ENCODE measurements around the gene MPLKIP.

The MPLKIP gene

GRCh38 chr7:40115936-40116335 is 18.5 kb downstream of the MPLKIP start:
- H3K9me3 ChIP-seq (ENCODE audit: insufficient read depth, low read depth, low read length) = no peaks in the 10 kb centered on the region
- H3K9ac ChIP-seq (ENCODE audit: low read depth, low read length, poor library complexity, severe bottlenecking) = no peak overlapping the region
- H3K9me2 ChIP-seq (replicated peaks; ENCODE audit: low read depth, low read length) = no peaks in the 10 kb centered on the region
- no peak overlapping the region for H2AFZ ChIP-seq (ENCODE audit: low read length)
- H3F3A ChIP-seq (ENCODE audit: low read depth) = no peaks in the 10 kb centered on the region
- no peaks in the 10 kb centered on the region for H3K4me1 ChIP-seq (ENCODE audit: insufficient read depth, low read length, poor library complexity, severe bottlenecking)
- no peaks in the 10 kb centered on the region for H3K36me3 ChIP-seq (ENCODE audit: insufficient read depth, low read length)
- H3K4me2 ChIP-seq (ENCODE audit: low read depth, low read length, poor library complexity, severe bottlenecking) = no peak overlapping the region
- no peaks in the 10 kb centered on the region for H3K27me3 ChIP-seq (ENCODE audit: insufficient read depth, low read length, poor library complexity, severe bottlenecking)
- H3K79me2 ChIP-seq (ENCODE audit: insufficient read depth, low read length) = no peaks in the 10 kb centered on the region
- TF ChIP-seq EZH2phosphoT487 (IDR thresholded peaks at IDR 0.05; ENCODE audit: borderline replicate concordance) = no peak
- no peak for TF ChIP-seq CTCF (conservative IDR thresholded peaks at IDR 0.05; ENCODE audit: low read length)
- no peak overlapping the region for H3K4me3 ChIP-seq (ENCODE audit: low read length, poor library complexity, severe bottlenecking)
- no peaks in the 10 kb centered on the region for H4K20me1 ChIP-seq (ENCODE audit: insufficient read depth, low read length, poor library complexity, severe bottlenecking)

- Histone ChIP-seq H3K9me3 (ENCODE audit: insufficient read depth, low read depth, low read length) (no peaks in the 10 kb centered on the region), H3K9me2 (replicated peaks; ENCODE audit: low read depth, low read length) (no peaks in the 10 kb centered on the region), H3K79me2 (ENCODE audit: insufficient read depth, low read length) (no peaks in the 10 kb centered on the region), H3K36me3 (ENCODE audit: insufficient read depth, low read length) (no peaks in the 10 kb centered on the region), H3K9ac (ENCODE audit: low read depth, low read length, poor library complexity, severe bottlenecking) (no peak overlapping the region), H2AFZ (ENCODE audit: low read length) (no peak overlapping the region), H3K4me2 (ENCODE audit: low read depth, low read length, poor library complexity, severe bottlenecking) (no peak overlapping the region), H3F3A (ENCODE audit: low read depth) (no peaks in the 10 kb centered on the region), H4K20me1 (ENCODE audit: insufficient read depth, low read length, poor library complexity, severe bottlenecking) (no peaks in the 10 kb centered on the region), H3K4me1 (ENCODE audit: insufficient read depth, low read length, poor library complexity, severe bottlenecking) (no peaks in the 10 kb centered on the region), H3K4me3 (ENCODE audit: low read length, poor library complexity, severe bottlenecking) (no peak overlapping the region), H3K27me3 (ENCODE audit: insufficient read depth, low read length, poor library complexity, severe bottlenecking) (no peaks in the 10 kb centered on the region)
- TF ChIP-seq CTCF (conservative IDR thresholded peaks at IDR 0.05; ENCODE audit: low read length) = no peak
- TF ChIP-seq EZH2phosphoT487 (IDR thresholded peaks at IDR 0.05; ENCODE audit: borderline replicate concordance) = no peak
These were observed 28.4 kb downstream of the MPLKIP start for GRCh38 chr7:40105879-40106473.

DNA sequence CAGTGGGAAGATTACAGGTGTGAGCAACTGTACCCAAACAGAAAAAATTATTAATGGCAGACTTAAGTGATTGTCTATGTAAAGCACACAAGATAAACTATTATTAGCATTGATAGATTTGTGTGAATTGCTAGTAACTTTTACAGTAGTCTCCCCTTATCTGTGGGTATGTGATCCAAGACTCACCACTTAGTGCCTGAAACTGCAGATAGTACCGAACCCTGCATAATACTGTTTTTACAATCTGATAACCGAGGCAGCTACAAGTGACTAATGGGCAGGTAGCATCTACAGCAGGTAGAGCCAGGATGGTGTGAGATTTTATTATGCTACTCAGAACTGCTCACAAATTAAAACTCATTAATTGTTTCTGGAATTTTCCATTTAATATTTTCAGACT is 31.5 kb downstream of the MPLKIP start:
- H3K79me2 ChIP-seq (ENCODE audit: insufficient read depth, low read length) = no peaks in the 10 kb centered on the region
- H4K20me1 ChIP-seq (ENCODE audit: insufficient read depth, low read length, poor library complexity, severe bottlenecking) = no peaks in the 10 kb centered on the region
- no peaks in the 10 kb centered on the region for H3K27me3 ChIP-seq (ENCODE audit: insufficient read depth, low read length, poor library complexity, severe bottlenecking)
- no peaks in the 10 kb centered on the region for H3K36me3 ChIP-seq (ENCODE audit: insufficient read depth, low read length)
- no peak overlapping the region for H3K4me2 ChIP-seq (ENCODE audit: low read depth, low read length, poor library complexity, severe bottlenecking)
- H3K4me1 ChIP-seq (ENCODE audit: insufficient read depth, low read length, poor library complexity, severe bottlenecking) = no peaks in the 10 kb centered on the region
- no peak overlapping the region for H3K9ac ChIP-seq (ENCODE audit: low read depth, low read length, poor library complexity, severe bottlenecking)
- no peak overlapping the region for H3K4me3 ChIP-seq (ENCODE audit: low read length, poor library complexity, severe bottlenecking)
- no peaks in the 10 kb centered on the region for H3K9me2 ChIP-seq (replicated peaks; ENCODE audit: low read depth, low read length)
- H3F3A ChIP-seq (ENCODE audit: low read depth) = no peaks in the 10 kb centered on the region
- no peak overlapping the region for H2AFZ ChIP-seq (ENCODE audit: low read length)
- TF ChIP-seq EZH2phosphoT487 (IDR thresholded peaks at IDR 0.05; ENCODE audit: borderline replicate concordance) (no peak), CTCF (conservative IDR thresholded peaks at IDR 0.05; ENCODE audit: low read length) (no peak)
- H3K9me3 ChIP-seq (ENCODE audit: insufficient read depth, low read depth, low read length) = no peaks in the 10 kb centered on the region
